ENCODE data around the gene EEFSEC. TPM values are rescaled to one million over a fixed set of nuclear protein-coding genes. Genes with fewer than 3 reads are reported as not detected.

Gene EEFSEC
- polyA plus RNA-seq, 1 experiment, result 6.8 TPM

- Histone ChIP-seq H3K27ac (ENCODE audit: low read depth, low read length) (no peak overlapping the region), H3K9me3 (ENCODE audit: control insufficient read depth, insufficient read depth, low read length) (no peaks in the 10 kb centered on the region; the same call in 1 of the 2 replicates), H3K4me3 (ENCODE audit: low read depth, low read length) (no peak overlapping the region), H3K27me3 (ENCODE audit: control insufficient read depth, insufficient read depth, low read length) (peaks cover 29% of the 10 kb centered on the region)
- no peak for DNase-seq (ENCODE audit: low read depth, low spot score)
- no peak for TF ChIP-seq CTCF (IDR thresholded peaks at IDR 0.05; ENCODE audit: low read depth, low read length)
- ChIA-PET POLR2A (no interaction called here), CTCF (no interaction called here)
Observed at GRCh38 chr3:128448491-128448890, 295.2 kb downstream of the EEFSEC start.

DNA sequence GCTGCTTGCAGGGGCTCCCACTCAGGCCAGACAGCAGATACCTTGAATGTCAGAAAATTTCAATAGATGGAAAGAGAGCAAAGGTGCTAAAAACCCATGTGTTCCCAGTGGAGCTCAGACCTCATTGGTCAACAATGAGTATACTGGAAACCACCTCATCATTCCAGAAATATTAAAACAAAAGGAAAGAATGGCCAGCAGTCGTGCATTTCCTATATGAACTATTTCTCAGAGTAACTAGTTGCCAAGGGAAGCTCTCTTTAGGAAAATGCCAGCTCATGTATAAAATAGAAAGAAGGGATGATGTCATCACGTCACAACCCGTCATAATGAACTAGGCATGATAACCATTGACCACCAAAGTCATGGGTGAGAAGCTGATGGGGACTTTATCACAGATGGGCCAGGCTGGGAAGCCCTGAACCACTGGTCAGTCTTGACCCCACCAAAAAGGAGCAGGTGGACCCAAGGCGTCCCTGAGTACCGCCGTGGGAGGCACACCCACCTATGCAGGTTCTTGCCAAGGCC lies 295.9 kb downstream of the EEFSEC start:
- no peak for TF ChIP-seq CTCF (IDR thresholded peaks at IDR 0.05; ENCODE audit: low read depth, low read length)
- ChIA-PET POLR2A (no interaction called here), CTCF (no interaction called here)
- H3K27ac ChIP-seq (ENCODE audit: low read depth, low read length), result no peak overlapping the region
- no peak for DNase-seq (ENCODE audit: low read depth, low spot score)
- peaks cover 25% of the 10 kb centered on the region for H3K27me3 ChIP-seq (ENCODE audit: control insufficient read depth, insufficient read depth, low read length)
- H3K4me3 ChIP-seq (ENCODE audit: low read depth, low read length), result no peak overlapping the region
- H3K9me3 ChIP-seq (ENCODE audit: control insufficient read depth, insufficient read depth, low read length), result no peaks in the 10 kb centered on the region; the same call in 1 of the 2 replicates

DNA sequence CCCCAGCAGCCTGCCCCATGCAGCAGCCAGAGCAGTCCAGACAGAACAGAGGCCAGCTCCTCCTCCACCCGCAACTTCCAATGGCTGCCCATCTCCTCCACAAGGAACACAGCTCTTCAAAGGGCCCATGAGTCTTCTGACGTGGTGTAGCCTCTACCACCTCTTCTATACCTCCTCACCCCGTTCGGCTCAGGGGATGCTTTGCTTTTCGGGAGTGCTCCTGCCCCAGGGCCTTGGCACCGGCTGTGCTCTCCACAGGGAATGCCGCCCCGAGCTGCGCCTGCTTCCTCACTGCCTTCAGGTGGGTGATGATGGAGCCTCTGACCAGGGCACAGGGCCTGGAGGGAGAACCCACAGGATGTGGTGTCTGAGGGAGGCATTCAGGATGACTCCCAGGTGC lies 298.8 kb downstream of the EEFSEC start:
- CTCF ChIA-PET, result no interaction called here
- Histone ChIP-seq H3K9me3 (ENCODE audit: control insufficient read depth, insufficient read depth, low read length) (no peaks in the 10 kb centered on the region; the same call in 1 of the 2 replicates), H3K4me3 (ENCODE audit: low read depth, low read length) (no peak overlapping the region), H3K27me3 (ENCODE audit: control insufficient read depth, insufficient read depth, low read length) (peaks cover 40% of the 10 kb centered on the region), H3K27ac (ENCODE audit: low read depth, low read length) (no peak overlapping the region)
- POLR2A ChIA-PET, result no interaction called here
- TF ChIP-seq CTCF (IDR thresholded peaks at IDR 0.05; ENCODE audit: low read depth, low read length), result no peak
- DNase-seq (ENCODE audit: low read depth, low spot score), result no peak

- no peak for TF ChIP-seq CTCF (IDR thresholded peaks at IDR 0.05; ENCODE audit: low read depth, low read length)
- H3K4me3 ChIP-seq (ENCODE audit: low read depth, low read length), result no peak overlapping the region
- no peak overlapping the region for H3K27ac ChIP-seq (ENCODE audit: low read depth, low read length)
- CTCF ChIA-PET, result no interaction called here
- no peaks in the 10 kb centered on the region; the same call in 1 of the 2 replicates for H3K9me3 ChIP-seq (ENCODE audit: control insufficient read depth, insufficient read depth, low read length)
- POLR2A ChIA-PET, result no interaction called here
- DNase-seq (ENCODE audit: low read depth, low spot score), result no peak
- peaks cover 45% of the 10 kb centered on the region for H3K27me3 ChIP-seq (ENCODE audit: control insufficient read depth, insufficient read depth, low read length)
Observed at GRCh38 chr3:128452678-128453275, 299.5 kb downstream of the EEFSEC start.

DNA sequence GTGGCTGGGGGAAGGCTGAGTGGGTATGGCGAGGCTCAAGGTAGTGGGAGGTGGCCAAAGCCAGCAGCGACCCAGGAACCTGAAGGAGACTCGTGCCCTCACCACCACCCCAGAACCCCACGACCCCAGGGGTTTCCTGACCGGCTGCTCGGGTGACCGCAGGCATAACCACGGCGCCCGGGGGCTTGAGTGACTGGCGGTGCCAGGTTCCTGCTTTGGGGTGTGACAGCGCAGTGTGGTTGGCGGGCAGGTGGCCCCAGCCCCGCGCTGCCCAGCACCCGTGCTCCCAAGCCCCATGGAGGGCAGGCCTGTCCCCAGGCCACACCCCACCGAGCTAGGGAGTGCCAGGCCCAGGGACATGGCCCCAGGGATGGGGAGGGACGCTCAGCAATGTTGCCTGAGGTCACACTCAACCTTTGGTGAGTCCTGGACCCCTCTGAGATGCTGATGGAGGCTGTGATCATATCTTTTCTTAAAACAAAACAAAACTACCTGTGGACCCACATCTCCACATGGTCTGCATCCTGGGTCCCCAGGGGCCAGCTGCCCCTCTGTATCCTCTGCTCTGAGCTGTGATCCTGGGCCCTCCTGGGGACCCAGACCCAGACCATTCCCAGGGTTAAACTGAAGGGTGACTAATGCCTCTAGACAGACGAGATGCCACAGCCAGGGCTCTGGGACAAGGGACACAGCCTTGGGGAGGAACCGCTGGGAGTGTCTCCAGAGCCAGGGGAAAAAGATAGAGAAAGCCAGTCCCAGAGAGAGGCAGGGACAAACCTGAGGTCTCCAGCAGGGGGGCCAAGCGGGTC lies 300.4 kb downstream of the EEFSEC start:
- H3K27me3 ChIP-seq (ENCODE audit: control insufficient read depth, insufficient read depth, low read length), result peaks cover 50% of the 10 kb centered on the region

More for the DNA sequence above, 300.4 kb downstream of the EEFSEC start:
- H3K27ac ChIP-seq (ENCODE audit: low read depth, low read length), result no peak overlapping the region
- H3K4me3 ChIP-seq (ENCODE audit: low read depth, low read length), result no peak overlapping the region
- DNase-seq (ENCODE audit: low read depth, low spot score), result no peak
- no peaks in the 10 kb centered on the region; the same call in 1 of the 2 replicates for H3K9me3 ChIP-seq (ENCODE audit: control insufficient read depth, insufficient read depth, low read length)
- TF ChIP-seq CTCF (IDR thresholded peaks at IDR 0.05; ENCODE audit: low read depth, low read length), result no peak
- POLR2A ChIA-PET, result no interaction called here
- CTCF ChIA-PET, result no interaction called here

Data from AG04450 (cell line).